Neural progenitor cell (in vitro differentiated cells): ENCODE measurements around the gene NATD1.

Source experiments
- CTCF ChIP-seq: fragments of 200-600 bp; sonication (generic); IDR thresholded peaks from 2 replicates; pipeline ENCODE4 v1.5.1; 2017; ENCODE audit warnings: antibody characterized with exemption, mild to moderate bottlenecking
- EZH2 ChIP-seq: fragments of 200-600 bp; sonication (generic); IDR thresholded peaks from 2 replicates; pipeline ENCODE4 v1.6.1; 2017; ENCODE audit warnings: antibody characterized with exemption, mild to moderate bottlenecking, moderate library complexity
- EZH2phosphoT487 ChIP-seq: fragments of 200-600 bp; sonication (generic); IDR thresholded peaks from 2 replicates; pipeline ENCODE4 v1.6.1; 2017; ENCODE audit warnings: antibody characterized with exemption

- TF ChIP-seq CTCF (no peak), EZH2 (no peak), EZH2phosphoT487 (no peak)
These were observed 34.3 kb downstream of the NATD1 start for GRCh38 chr17:21218831-21219380.
